ENCODE data around the gene OTUD5. TPM values are rescaled to one million over a fixed set of nuclear protein-coding genes. Genes with fewer than 3 reads are reported as not detected.

OTUD5 gene
- total RNA-seq, 3 donors from 2014 or later (not counting 1 experiment from before 2014, with no cell fraction given): 92.2 to 106 (median 92.5) TPM

DNA sequence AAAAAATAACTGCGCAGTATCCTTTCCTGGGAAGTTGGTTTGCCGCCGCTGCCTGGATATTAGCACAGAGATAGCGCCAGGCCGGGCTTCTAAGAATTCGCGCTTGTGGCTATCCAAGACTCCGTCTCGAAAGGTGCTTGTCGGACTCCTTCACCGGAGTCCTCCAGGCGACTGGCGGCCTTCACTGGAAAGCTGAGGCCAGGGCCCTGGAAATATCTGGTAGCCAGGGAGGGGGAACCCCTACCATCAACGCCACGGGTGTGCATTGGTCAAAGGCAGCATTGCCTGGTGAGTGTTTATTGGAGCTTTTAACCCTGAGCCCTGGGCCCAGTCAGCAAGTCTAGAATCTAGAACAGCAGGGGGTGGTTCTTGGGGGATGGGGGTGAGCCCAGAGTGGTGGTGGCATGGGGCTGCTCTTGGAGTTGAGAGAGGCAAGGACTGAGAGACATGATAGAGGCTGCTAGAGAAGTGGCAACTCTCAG lies 38.0 kb downstream of the OTUD5 start:
- DNase-seq (peak in 1 of 2 donors; percentile 63), ATAC-seq (peak; percentile 14 to 25 (median 16))
- Mint-ChIP-seq H3K27ac (peak overlapping the region; percentile 96 to 99), H3K4me1 (peaks cover 44 to 56% of the 10 kb centered on the region in 2 donors), H3K27me3 (ENCODE audit: low read depth in 2 of 2) (no peaks in the 10 kb centered on the region), H3K9me3 (no peaks in the 10 kb centered on the region), H3K36me3 (no peaks in the 10 kb centered on the region), H3K4me3 (peak overlapping the region; percentile 91)
- intact Hi-C loops (cut with micrococcal nuclease): loop anchor here (1.0 to 10.0 kb wide), 5 partner anchors 18 to 123 kb away; partner anchors contain the start of genes GRIPAP1, HDAC6 and TFE3
- peak overlapping the region; percentile 57 for H3K4me3 ChIP-seq (ENCODE audit: low read length)
- TF ChIP-seq, protein P1, sequence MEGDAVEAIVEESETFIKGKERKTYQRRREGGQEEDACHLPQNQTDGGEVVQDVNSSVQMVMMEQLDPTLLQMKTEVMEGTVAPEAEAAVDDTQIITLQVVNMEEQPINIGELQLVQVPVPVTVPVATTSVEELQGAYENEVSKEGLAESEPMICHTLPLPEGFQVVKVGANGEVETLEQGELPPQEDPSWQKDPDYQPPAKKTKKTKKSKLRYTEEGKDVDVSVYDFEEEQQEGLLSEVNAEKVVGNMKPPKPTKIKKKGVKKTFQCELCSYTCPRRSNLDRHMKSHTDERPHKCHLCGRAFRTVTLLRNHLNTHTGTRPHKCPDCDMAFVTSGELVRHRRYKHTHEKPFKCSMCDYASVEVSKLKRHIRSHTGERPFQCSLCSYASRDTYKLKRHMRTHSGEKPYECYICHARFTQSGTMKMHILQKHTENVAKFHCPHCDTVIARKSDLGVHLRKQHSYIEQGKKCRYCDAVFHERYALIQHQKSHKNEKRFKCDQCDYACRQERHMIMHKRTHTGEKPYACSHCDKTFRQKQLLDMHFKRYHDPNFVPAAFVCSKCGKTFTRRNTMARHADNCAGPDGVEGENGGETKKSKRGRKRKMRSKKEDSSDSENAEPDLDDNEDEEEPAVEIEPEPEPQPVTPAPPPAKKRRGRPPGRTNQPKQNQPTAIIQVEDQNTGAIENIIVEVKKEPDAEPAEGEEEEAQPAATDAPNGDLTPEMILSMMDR (IDR thresholded peaks at IDR 0.05): no peak
- H3K9me3 ChIP-seq (ENCODE audit: control insufficient read depth, insufficient read depth, low read length): no peaks in the 10 kb centered on the region
- peaks cover 29% of the 10 kb centered on the region for H3K36me3 ChIP-seq (ENCODE audit: control insufficient read depth, insufficient read depth, low read length)
- 0% methylated on average over 14 of the region's 15 CpGs for WGBS (ENCODE audit: insufficient coverage)
- H3K27me3 ChIP-seq (ENCODE audit: control insufficient read depth, insufficient read depth, low read length): no peaks in the 10 kb centered on the region
- peak overlapping the region; percentile 92 for H3K27ac ChIP-seq (ENCODE audit: low read length)
- peaks cover 81% of the 10 kb centered on the region for H3K4me1 ChIP-seq (ENCODE audit: control insufficient read depth, insufficient read depth, low read length)

DNA sequence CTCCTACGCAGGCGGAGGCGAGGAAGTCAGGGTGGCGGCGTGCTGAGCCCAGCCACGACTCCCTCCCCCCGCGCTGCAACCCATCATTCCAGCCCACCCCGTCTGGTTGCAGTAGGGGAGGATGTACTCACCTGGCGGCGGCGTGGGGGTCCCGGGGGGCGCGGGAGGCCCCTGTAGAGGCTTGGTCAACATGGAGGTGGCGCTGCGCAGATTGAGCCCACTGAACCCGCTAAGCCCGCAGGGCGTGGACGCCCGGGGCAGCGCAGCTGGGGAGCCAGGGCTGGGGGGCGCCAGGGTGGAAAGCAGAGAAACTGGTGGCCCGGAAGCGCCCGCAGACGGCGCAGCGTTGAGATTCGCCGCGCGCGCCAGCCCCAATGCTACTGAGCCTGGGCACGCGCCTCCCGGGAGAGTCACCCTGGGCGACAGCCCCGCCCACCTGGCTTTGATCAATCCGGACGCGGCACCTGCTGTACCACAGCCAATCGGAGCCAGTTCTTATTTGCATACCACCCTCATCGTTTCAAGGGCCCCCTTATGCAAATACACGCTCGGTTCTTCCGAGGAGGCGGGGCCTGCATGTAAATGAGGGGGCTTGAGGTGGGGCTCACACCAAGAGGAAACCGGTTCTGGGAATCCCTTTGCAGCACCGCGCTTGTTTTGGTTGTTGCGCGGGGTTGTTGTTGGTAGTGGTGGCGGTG lies 38.6 kb downstream of the OTUD5 start, which contains the start of gene PIM2:
TSS of gene PIM2 (minus strand) at position 382 of the 698 bp plus-strand sequence. CDS start at position 192, 190 bp downstream.
- no peaks in the 10 kb centered on the region for H3K9me3 ChIP-seq (ENCODE audit: control insufficient read depth, insufficient read depth, low read length)
- Mint-ChIP-seq H3K27me3 (ENCODE audit: low read depth in 2 of 2) (peaks cover 0 to 5% of the 10 kb centered on the region in 2 donors), H3K4me1 (peaks cover 44 to 55% of the 10 kb centered on the region in 2 donors), H3K36me3 (no peaks in the 10 kb centered on the region), H3K9me3 (no peaks in the 10 kb centered on the region), H3K27ac (peak within 1 kb of the TSS; percentile 96 to 99), H3K4me3 (peak within 1 kb of the TSS; percentile 91)
- peaks cover 35% of the 10 kb centered on the region for H3K36me3 ChIP-seq (ENCODE audit: control insufficient read depth, insufficient read depth, low read length)
- peaks cover 81% of the 10 kb centered on the region for H3K4me1 ChIP-seq (ENCODE audit: control insufficient read depth, insufficient read depth, low read length)
- H3K4me3 ChIP-seq (ENCODE audit: low read length): peak within 1 kb of the TSS; percentile 91
- peak; percentile 88 to 96 for DNase-seq
- H3K27me3 ChIP-seq (ENCODE audit: control insufficient read depth, insufficient read depth, low read length): no peaks in the 10 kb centered on the region
- TF ChIP-seq, protein P1 (IDR thresholded peaks at IDR 0.05): no peak
- peak within 1 kb of the TSS; percentile 92 for H3K27ac ChIP-seq (ENCODE audit: low read length)
- WGBS (ENCODE audit: insufficient coverage): 0% methylated on average over 43 of the region's 55 CpGs
- peak; percentile 71 to 88 (median 79) for ATAC-seq
- intact Hi-C loops (cut with micrococcal nuclease): loop anchor here (1.0 to 10.0 kb wide), 5 partner anchors 19 to 124 kb away; partner anchors contain the start of genes GRIPAP1, HDAC6 and TFE3

DNA sequence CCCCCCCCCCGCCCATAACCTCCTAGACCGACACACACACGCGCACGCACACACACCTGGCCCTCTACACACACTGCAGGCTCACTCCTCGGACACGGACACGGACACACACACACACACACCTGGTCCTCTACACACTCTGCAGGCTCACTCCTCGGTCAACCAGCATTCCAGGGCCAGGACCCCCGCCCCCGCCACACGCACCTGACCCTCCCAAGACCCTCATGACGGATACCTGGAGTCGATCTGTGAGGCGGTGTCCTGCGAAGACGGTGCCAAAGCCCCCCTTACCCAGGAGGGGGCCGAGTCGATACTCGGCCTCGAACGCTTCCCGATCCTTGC lies 39.1 kb downstream of the OTUD5 start:
- Mint-ChIP-seq H3K27me3 (ENCODE audit: low read depth in 2 of 2) (peaks cover 0 to 6% of the 10 kb centered on the region in 2 donors), H3K4me1 (peaks cover 44 to 55% of the 10 kb centered on the region in 2 donors), H3K36me3 (no peaks in the 10 kb centered on the region), H3K27ac (peak overlapping the region; percentile 96 to 99), H3K9me3 (no peaks in the 10 kb centered on the region), H3K4me3 (peak overlapping the region; percentile 91)
- H3K27ac ChIP-seq (ENCODE audit: low read length): peak overlapping the region; percentile 90
- H3K4me3 ChIP-seq (ENCODE audit: low read length): peak overlapping the region; percentile 91
- peaks cover 77% of the 10 kb centered on the region for H3K4me1 ChIP-seq (ENCODE audit: control insufficient read depth, insufficient read depth, low read length)
- H3K36me3 ChIP-seq (ENCODE audit: control insufficient read depth, insufficient read depth, low read length): peaks cover 40% of the 10 kb centered on the region
- ATAC-seq (no peak), DNase-seq (no peak)
- WGBS (ENCODE audit: insufficient coverage): 0% methylated on average over 21 of the region's 23 CpGs
- TF ChIP-seq, protein P1 (IDR thresholded peaks at IDR 0.05): no peak
- no peaks in the 10 kb centered on the region for H3K9me3 ChIP-seq (ENCODE audit: control insufficient read depth, insufficient read depth, low read length)
- intact Hi-C loops (cut with micrococcal nuclease): loop anchor here (5.0 to 10.0 kb wide), 3 partner anchors 87 to 124 kb away; partner anchors contain the start of genes GRIPAP1, HDAC6 and TFE3
- no peaks in the 10 kb centered on the region for H3K27me3 ChIP-seq (ENCODE audit: control insufficient read depth, insufficient read depth, low read length)

Data from natural killer cell (primary cell).